Measurements from ENCODE around the gene MTMR12.

DNA sequence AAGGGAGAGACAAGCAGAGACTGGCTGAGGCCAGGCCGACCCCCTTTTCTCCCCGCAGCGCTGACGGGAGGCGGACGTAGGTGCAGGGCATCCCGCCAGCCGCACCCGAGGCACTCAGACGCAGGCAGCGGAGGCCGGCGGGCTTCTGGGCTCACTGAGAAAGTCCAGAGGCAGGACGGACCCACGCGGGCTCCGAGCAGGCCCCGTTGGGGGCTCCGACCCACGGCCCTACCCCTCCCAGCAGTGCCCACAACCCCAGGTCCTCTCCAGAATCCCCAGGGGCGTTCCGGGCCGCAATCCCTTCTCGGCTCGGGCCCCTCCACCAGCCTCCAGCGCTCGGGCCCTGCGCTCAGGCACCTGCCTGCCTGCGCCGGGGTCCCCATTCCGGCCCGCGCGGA is 543 bp downstream of the MTMR12 start:
- TF ChIP-seq, protein P1, sequence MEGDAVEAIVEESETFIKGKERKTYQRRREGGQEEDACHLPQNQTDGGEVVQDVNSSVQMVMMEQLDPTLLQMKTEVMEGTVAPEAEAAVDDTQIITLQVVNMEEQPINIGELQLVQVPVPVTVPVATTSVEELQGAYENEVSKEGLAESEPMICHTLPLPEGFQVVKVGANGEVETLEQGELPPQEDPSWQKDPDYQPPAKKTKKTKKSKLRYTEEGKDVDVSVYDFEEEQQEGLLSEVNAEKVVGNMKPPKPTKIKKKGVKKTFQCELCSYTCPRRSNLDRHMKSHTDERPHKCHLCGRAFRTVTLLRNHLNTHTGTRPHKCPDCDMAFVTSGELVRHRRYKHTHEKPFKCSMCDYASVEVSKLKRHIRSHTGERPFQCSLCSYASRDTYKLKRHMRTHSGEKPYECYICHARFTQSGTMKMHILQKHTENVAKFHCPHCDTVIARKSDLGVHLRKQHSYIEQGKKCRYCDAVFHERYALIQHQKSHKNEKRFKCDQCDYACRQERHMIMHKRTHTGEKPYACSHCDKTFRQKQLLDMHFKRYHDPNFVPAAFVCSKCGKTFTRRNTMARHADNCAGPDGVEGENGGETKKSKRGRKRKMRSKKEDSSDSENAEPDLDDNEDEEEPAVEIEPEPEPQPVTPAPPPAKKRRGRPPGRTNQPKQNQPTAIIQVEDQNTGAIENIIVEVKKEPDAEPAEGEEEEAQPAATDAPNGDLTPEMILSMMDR (IDR thresholded peaks at IDR 0.05), result no peak
- no peak for TF ChIP-seq POLR2A (IDR thresholded peaks at IDR 0.05)
